HG02981 (cell line): ENCODE measurements around the gene PLEKHG4B.
"Not testable (repeated sequence)": the region's sequence is repeated elsewhere in the genome, so short reads cannot be mapped to it uniquely, and the experiment has no call there.

Source experiments
- ATAC-seq: cut with Tn5 transposase; IDR thresholded peaks from one replicate; pipeline ENCODE4 v1.9.1; 2021; ENCODE audit warnings: mild to moderate bottlenecking, moderate library complexity; ENCODE audit not compliant: unreplicated experiment

The PLEKHG4B gene

GRCh38 chr5:186091-187041, 94.4 kb downstream of the PLEKHG4B start:
- ATAC-seq: no peak

- ATAC-seq: no peak
These were observed 95.1 kb downstream of the PLEKHG4B start for GRCh38 chr5:187042-187431.

GRCh38 chr5:187617-188451, 95.9 kb downstream of the PLEKHG4B start:
- no peak for ATAC-seq

- peak; percentile 82 for ATAC-seq
These were observed 96.8 kb downstream of the PLEKHG4B start for GRCh38 chr5:188488-189481.

- no peak for ATAC-seq
These were observed 97.5 kb downstream of the PLEKHG4B start for GRCh38 chr5:189486-189885.

GRCh38 chr5:189976-190365, 98.0 kb downstream of the PLEKHG4B start:
- no peak for ATAC-seq

GRCh38 chr5:190366-191035, 98.5 kb downstream of the PLEKHG4B start:
- no peak for ATAC-seq

GRCh38 chr5:191036-191948, 99.3 kb downstream of the PLEKHG4B start, which contains the start of gene LRRC14B:
Gene LRRC14B (plus strand): TSS chr5:191495. CDS start chr5:191539, 44 bp downstream.
- no peak for ATAC-seq

GRCh38 chr5:191949-192690, 100.2 kb downstream of the PLEKHG4B start:
- no peak for ATAC-seq

GRCh38 chr5:192691-192969, 100.7 kb downstream of the PLEKHG4B start:
- no peak for ATAC-seq

GRCh38 chr5:192970-193831, 101.2 kb downstream of the PLEKHG4B start:
- no peak for ATAC-seq

- ATAC-seq: no peak
These were observed 102.1 kb downstream of the PLEKHG4B start for GRCh38 chr5:194102-194501.

- no peak for ATAC-seq
These were observed 102.7 kb downstream of the PLEKHG4B start for GRCh38 chr5:194603-195209.

GRCh38 chr5:195401-196160, 103.6 kb downstream of the PLEKHG4B start:
- ATAC-seq: no peak

- ATAC-seq: no peak
These were observed 104.4 kb downstream of the PLEKHG4B start for GRCh38 chr5:196350-196749.

- not testable (repeated sequence) for ATAC-seq
These were observed 105.1 kb downstream of the PLEKHG4B start for GRCh38 chr5:197031-197430.
